Peyer's patch (tissue), 4 donors: ENCODE data around the gene TSPAN4. TPM values are rescaled to one million over a fixed set of nuclear protein-coding genes. Genes with fewer than 3 reads are reported as not detected.
A peak's percentile ranks its signal among the peaks of the same experiment; 100 is the strongest.

Experiments used
- DNase-seq, 3 donors: peaks; one replicate each; pipeline ENCODE4 v3.0.0-alpha.2; 2017 to 2019
- H3K27ac ChIP-seq, 4 donors: fragments of 200-600 bp; sonication (generic); one replicate each; pipeline ENCODE4 v1.5.1; 2016 to 2019
- H3K27me3 ChIP-seq, 2 donors: fragments of 200-600 bp; sonication (generic); one replicate each; pipeline ENCODE4 v1.5.1; 2019
- H3K36me3 ChIP-seq, 3 donors: fragments of 200-600 bp; sonication (generic); one replicate each; pipeline ENCODE4 v1.5.1; 2016 to 2019
- H3K4me1 ChIP-seq, 4 donors: fragments of 200-600 bp; sonication (generic); one replicate each; pipeline ENCODE4 v1.5.1; 2016 to 2019
- H3K4me3 ChIP-seq, 4 donors: fragments of 200-600 bp; sonication (generic); 1 replicate in 3 of 4; 2 replicates in 1 of 4; pipeline ENCODE4 v1.5.1; 2016 to 2019; ENCODE audit warnings: mild to moderate bottlenecking in 1 of 4
- H3K9me3 ChIP-seq, 4 donors: fragments of 200-600 bp; sonication (generic); one replicate each; pipeline ENCODE4 v1.5.1; 2016 to 2019; ENCODE audit warnings: mild to moderate bottlenecking in 1 of 4
- CTCF ChIP-seq, 6 experiments: fragments of 450-650 bp in 4 of 6; fragments of 200-600 bp in 2 of 6; sonication (generic) in 1 of 6; IDR thresholded peaks; one replicate each; pipeline ENCODE4 v1.5.1; 2017 to 2019; ENCODE audit warnings: antibody characterized with exemption in 6 of 6, mild to moderate bottlenecking in 3 of 6, moderate library complexity in 1 of 6
- POLR2A ChIP-seq, 2 donors: fragments of 450-650 bp; IDR thresholded peaks; one replicate each; pipeline ENCODE4 v1.5.1; 2017; ENCODE audit warnings: antibody characterized with exemption in 2 of 2, mild to moderate bottlenecking in 2 of 2, moderate library complexity in 2 of 2
- total RNA-seq, 4 donors: library from RNA; depleted of rRNA; stranded (reverse); fragments of >200 nt; gene quantifications; one replicate each; pipeline ENCODE4 v1.1.0, GENCODE V29; 2016

TSPAN4 gene
- total RNA-seq, 4 donors from 2014 or later = 20.0 to 52.1 (median 38.4) TPM

GRCh38 chr11:824292-824880 lies 18.3 kb upstream of the TSPAN4 start:
- H3K27ac ChIP-seq = peak overlapping the region in 1 of 4 donors; percentile 81
- H3K27me3 ChIP-seq = peaks cover 0 to 8% of the 10 kb centered on the region in 2 donors
- H3K9me3 ChIP-seq = no peaks in the 10 kb centered on the region
- H3K36me3 ChIP-seq = peaks cover 0 to 38% (median 0%) of the 10 kb centered on the region in 3 donors
- no peak overlapping the region for H3K4me3 ChIP-seq
- H3K4me1 ChIP-seq = peaks cover 19 to 68% (median 35%) of the 10 kb centered on the region in 4 donors
- no peak for TF ChIP-seq POLR2A (IDR thresholded peaks at IDR 0.05)
- TF ChIP-seq CTCF (IDR thresholded peaks at IDR 0.05) = no peak
- DNase-seq = no peak

- no peak for DNase-seq
Observed at GRCh38 chr11:824942-825341, 17.7 kb upstream of the TSPAN4 start.

GRCh38 chr11:825366-826226 lies 17.1 kb upstream of the TSPAN4 start:
- no peak for DNase-seq

More at GRCh38 chr11:824942-825341, 17.7 kb upstream of the TSPAN4 start:
- peak overlapping the region in 2 of 4 donors; percentile 81 to 94 for H3K27ac ChIP-seq
- H3K9me3 ChIP-seq = no peaks in the 10 kb centered on the region
- TF ChIP-seq POLR2A (IDR thresholded peaks at IDR 0.05) (no peak), CTCF (IDR thresholded peaks at IDR 0.05) (no peak)
- no peak overlapping the region for H3K4me3 ChIP-seq
- H3K27me3 ChIP-seq = peaks cover 0 to 14% of the 10 kb centered on the region in 2 donors
- H3K4me1 ChIP-seq = peaks cover 19 to 74% (median 41%) of the 10 kb centered on the region in 4 donors
- peaks cover 0 to 38% (median 0%) of the 10 kb centered on the region in 3 donors for H3K36me3 ChIP-seq

GRCh38 chr11:826227-826621 lies 16.4 kb upstream of the TSPAN4 start:
- Histone ChIP-seq H3K36me3 (peaks cover 0 to 38% (median 0%) of the 10 kb centered on the region in 3 donors), H3K27me3 (peaks cover 0 to 20% of the 10 kb centered on the region in 2 donors), H3K9me3 (no peaks in the 10 kb centered on the region), H3K27ac (peak overlapping the region; percentile 81 to 94 (median 85)), H3K4me3 (peak overlapping the region in 2 of 4 donors; percentile 65 to 73), H3K4me1 (peaks cover 18 to 77% (median 39%) of the 10 kb centered on the region in 4 donors)
- DNase-seq = no peak
- TF ChIP-seq POLR2A (IDR thresholded peaks at IDR 0.05) (no peak), CTCF (IDR thresholded peaks at IDR 0.05) (no peak)

More at GRCh38 chr11:825366-826226, 17.1 kb upstream of the TSPAN4 start:
- Histone ChIP-seq H3K36me3 (peaks cover 0 to 38% (median 0%) of the 10 kb centered on the region in 3 donors), H3K27ac (peak overlapping the region in 3 of 4 donors; percentile 81 to 94 (median 85)), H3K9me3 (no peaks in the 10 kb centered on the region), H3K4me1 (peaks cover 20 to 77% (median 40%) of the 10 kb centered on the region in 4 donors), H3K4me3 (no peak overlapping the region), H3K27me3 (peaks cover 0 to 20% of the 10 kb centered on the region in 2 donors)
- TF ChIP-seq POLR2A (IDR thresholded peaks at IDR 0.05) (no peak), CTCF (IDR thresholded peaks at IDR 0.05) (no peak)

- no peak for DNase-seq
- Histone ChIP-seq H3K4me1 (peaks cover 18 to 75% (median 39%) of the 10 kb centered on the region in 4 donors), H3K4me3 (peak overlapping the region; percentile 55 to 73 (median 64)), H3K27me3 (peaks cover 0 to 20% of the 10 kb centered on the region in 2 donors), H3K36me3 (peaks cover 0 to 34% (median 0%) of the 10 kb centered on the region in 3 donors), H3K27ac (peak overlapping the region; percentile 81 to 94 (median 85)), H3K9me3 (no peaks in the 10 kb centered on the region)
- TF ChIP-seq CTCF (IDR thresholded peaks at IDR 0.05) = no peak
- TF ChIP-seq POLR2A (IDR thresholded peaks at IDR 0.05) = no peak
Observed at GRCh38 chr11:826836-827145, 15.9 kb upstream of the TSPAN4 start.
